H54 (cell line): ENCODE data around the gene SLC22A9.
"Not testable (repeated sequence)": the region's sequence is repeated elsewhere in the genome, so short reads cannot be mapped to it uniquely, and the experiment has no call there.

Experiments used
- DNase-seq: peaks from one replicate; pipeline ENCODE4 v3.0.0; 2011; ENCODE audit warnings: low spot score, mixed read lengths; ENCODE audit not compliant: insufficient read length
- FAIRE-seq: peaks from 3 replicates; lab custom pipeline; 2011; peaks lifted over from hg19 to GRCh38; lab: Jason Lieb, UNC
- POLR2A ChIP-seq: IDR thresholded peaks from 2 replicates; pipeline ENCODE4 v1.6.1; 2011; ENCODE audit warnings: low read depth, mild to moderate bottlenecking, low read length

The SLC22A9 gene

DNA sequence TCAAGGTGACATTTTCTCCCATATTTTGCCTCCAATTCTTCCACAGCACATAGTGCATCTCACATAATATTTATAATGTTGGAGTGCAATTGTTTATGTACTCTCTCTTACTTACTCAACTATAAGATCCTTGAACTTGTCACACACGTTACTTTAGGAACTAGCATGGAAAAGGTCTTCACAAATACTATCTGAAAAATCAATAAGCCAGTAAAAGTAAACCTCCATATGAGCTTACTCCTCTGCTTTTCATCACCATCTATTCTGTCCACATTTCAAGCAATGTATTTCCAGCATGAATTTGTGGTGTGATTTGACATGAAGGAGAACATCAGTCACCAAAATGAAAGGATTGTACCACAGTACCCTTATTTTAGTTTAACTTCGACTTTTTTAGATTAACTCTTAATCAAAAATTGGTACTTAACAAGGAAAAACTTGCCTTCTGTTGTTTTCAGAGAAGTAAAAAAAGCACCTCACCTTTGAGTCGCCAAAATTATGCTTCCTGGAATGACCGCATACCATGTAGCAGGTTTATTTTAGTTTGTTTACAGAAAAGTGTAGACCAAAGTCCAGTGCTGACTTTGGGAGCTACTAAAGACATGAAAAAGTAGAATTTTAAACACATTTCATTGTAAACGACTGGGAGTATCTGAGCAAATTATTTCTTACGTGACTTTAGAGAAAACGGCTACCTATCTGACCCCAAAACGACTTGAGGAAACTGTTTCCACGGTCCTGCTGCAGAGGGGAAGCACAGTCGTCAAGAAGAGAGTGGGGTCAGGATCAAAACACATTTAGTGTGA, at the start of gene SLC22A9:
SLC22A9 (plus strand) TSS at position 621 of the 806 bp plus-strand sequence. CDS start 272 bp downstream, outside the sequence.
- TF ChIP-seq POLR2A, result no peak
- DNase-seq (no peak), FAIRE-seq (no peak)

DNA sequence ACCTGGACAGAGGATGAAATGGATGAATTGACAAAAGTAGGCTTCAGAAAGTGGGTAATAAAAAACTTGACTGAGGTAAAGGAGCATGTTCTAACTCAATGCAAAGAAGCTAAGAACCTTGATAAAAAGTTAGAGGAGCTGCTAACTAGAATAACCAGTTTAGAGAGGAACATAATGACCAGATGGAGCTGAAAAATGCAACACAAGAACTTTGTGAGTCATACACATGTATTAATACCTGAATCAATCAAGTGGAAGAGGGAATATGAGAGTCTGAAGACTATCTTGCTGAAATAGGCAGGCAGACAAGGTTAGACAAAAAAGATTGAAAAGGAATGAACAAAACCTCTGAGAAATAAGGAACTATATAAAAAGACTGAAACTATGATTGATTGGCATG, 47.9 kb upstream of the SLC22A9 start:
- DNase-seq (no peak), FAIRE-seq (no peak)
- TF ChIP-seq POLR2A, result no peak

DNA sequence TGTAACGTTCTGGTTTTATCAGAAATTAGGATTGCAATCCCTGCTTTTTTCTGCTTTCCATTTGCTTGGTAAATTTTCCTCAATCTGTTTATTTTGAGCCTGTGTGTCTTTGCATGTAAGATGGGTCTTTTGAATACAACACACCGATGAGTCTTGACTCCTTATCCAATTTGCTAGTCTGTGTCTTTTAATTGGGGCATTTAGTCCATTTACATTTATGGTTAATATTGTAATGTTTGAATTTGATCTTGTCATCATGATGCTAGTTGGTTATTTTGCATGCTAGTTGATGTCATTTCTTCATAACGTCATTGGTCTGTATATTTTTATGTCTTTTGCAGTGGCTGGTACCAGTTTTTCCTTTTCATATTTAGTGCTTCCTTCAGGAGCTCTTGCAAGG, 34.5 kb upstream of the SLC22A9 start:
- not testable (repeated sequence) for DNase-seq, FAIRE-seq

DNA sequence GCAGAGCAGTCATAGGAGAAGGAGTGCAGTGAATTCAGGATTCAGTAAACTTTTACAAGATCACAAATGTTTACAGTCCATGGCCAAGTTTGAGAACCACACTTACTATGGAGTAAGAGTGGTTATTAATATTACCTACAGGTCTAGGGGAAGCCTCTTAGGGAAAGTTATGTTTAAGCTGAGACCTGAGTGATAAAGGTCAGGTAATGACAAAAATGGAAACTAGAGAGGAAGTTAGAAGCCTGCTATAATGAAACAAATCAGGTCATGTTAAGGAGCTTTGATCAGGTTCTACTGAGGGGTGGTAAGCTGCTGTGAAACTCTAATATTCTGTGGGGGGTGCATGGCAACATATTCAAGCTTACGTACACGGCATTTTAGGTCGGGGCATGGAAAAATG, 32.5 kb upstream of the SLC22A9 start:
- DNase-seq (no peak), FAIRE-seq (no peak)
- TF ChIP-seq POLR2A, result no peak

DNA sequence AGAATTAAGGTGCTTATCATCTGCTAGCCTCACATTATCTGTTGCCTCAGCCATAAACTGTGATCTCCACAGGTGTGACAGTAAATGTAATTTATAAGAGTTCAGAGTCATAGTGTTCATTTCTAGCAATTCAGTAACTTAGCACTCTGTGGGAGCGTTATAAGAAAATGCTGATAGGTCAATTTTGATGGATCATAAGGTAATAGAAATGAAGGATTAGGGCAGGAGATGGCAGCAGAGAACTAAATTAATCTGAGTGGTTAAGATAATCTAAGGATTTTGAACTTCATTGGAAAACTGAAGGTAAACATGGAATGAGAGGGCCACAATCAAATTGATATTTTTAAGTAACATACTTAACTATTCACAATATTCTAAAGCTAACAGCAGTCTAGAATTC, 26.5 kb upstream of the SLC22A9 start:
- TF ChIP-seq POLR2A, result no peak
- DNase-seq (no peak), FAIRE-seq (no peak)

DNA sequence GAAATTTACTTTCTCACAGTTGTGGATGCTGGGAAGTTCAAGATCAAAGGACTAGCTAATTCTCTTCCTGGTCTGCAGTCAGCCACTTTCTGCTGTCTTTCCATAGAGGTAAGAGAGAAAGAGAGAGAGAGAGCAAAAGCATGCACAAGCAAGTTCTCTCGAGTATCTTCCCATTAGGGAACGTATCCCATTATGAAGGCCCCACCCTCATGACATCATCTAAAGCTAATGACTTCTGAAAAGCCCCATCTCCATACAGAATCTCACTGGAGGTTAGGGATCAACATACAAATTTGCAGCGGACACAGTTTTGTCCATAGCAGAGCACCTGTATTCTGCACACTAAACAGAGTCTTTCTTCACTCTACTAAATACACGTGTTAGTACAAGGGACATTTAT, 17.4 kb upstream of the SLC22A9 start:
- no peak for TF ChIP-seq POLR2A
- FAIRE-seq, result no peak
- DNase-seq, result no peak

DNA sequence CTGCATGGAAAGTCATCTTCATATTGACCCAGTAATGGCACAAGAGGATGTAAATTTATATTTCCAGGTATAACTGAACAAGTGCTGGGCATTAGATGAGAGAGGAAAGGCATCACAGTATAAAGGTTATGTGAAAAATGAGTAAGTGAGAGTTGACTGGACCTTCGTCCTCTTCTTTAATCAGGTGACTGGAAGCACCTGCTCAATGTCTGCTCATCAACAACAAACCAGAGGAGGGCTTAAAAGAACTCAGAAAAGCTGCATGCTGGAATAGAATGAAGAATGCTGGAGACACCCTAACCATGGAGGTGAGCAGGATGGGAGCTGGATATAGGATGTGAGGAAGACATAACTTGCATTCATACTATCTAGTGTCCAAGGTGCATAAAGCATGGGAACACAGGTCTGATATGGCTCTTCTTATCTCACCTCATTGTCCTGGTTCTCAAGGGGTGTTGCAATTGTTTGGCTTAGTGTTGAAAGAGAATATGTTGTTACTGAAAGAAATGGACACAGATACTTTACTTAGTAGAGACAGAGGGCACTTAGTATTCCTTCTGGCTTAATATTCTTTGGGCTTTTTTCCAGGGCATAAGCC, 7.3 kb upstream of the SLC22A9 start:
- no peak for TF ChIP-seq POLR2A
- FAIRE-seq (no peak), DNase-seq (no peak)

DNA sequence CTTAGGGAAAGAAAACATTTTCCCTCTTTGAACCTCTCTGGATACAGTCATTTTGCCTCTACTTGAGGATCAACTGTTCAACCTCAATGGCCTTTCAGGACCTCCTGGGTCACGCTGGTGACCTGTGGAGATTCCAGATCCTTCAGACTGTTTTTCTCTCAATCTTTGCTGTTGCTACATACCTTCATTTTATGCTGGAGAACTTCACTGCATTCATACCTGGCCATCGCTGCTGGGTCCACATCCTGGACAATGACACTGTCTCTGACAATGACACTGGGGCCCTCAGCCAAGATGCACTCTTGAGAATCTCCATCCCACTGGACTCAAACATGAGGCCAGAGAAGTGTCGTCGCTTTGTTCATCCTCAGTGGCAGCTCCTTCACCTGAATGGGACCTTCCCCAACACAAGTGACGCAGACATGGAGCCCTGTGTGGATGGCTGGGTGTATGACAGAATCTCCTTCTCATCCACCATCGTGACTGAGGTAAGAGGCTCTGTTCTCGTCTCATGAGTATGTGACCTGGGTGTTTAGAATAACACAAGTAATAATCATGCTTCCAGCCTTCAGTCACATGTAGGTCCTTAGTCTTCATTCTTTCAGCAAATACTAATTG, 495 bp downstream of the SLC22A9 start:
- no peak for FAIRE-seq
- TF ChIP-seq POLR2A, result no peak
- no peak for DNase-seq

DNA sequence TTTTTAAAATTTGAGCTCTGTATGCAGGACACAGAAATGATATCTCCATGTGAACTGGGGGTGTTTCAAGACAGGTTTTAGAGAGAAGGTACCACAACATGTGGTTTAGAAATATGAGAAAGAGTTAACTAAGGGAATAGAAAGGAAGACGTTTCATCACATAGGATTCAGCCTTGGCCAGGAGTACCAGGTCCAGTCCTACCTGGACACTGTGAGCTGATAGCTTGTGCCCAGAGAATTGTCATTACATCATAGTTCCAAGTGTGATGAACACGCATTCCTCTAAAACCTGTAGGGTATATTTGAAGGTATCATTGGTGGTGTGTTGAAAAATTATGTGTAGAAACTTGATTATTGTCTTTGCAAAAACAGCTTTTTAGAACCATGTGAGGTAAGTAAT, 1.8 kb downstream of the SLC22A9 start:
- TF ChIP-seq POLR2A, result no peak
- FAIRE-seq, result no peak
- DNase-seq, result no peak

DNA sequence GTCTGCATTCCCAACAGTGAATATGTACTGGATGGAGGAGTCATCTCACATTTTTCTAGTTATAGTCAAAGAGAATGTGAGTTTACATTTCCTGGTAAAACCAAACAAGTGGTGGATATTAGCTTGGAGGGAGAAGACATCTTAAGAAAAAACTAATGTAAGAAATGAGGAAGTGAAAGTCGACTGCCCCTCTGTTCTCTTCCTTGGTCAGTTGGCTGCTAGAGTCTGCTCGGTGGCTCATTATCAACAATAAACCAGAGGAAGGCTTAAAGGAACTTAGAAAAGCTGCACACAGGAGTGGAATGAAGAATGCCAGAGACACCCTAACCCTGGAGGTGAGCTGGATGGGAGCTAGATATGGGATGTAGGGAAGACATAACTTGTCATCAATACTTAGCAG, 5.8 kb downstream of the SLC22A9 start:
- no peak for DNase-seq
- FAIRE-seq, result no peak
- no peak for TF ChIP-seq POLR2A

DNA sequence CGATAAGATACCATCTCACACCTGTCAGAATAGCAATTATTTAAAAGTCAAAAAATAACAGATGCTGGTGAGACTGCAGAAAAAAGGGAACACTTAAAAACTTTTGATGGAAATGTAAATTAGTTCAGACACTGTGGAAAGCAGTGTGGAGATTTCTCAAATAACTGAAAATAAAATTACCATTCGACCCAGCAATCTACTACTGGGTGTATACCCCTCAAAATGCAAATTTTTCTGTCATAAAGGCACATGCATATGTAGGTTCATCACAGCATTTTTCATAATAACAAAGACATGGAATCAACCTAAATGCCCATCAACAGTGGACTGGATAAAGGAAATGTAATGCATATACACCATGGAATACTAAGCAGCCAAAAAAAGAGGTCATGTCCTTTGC, 10.5 kb downstream of the SLC22A9 start:
- DNase-seq (no peak), FAIRE-seq (no peak)
- TF ChIP-seq POLR2A, result no peak

DNA sequence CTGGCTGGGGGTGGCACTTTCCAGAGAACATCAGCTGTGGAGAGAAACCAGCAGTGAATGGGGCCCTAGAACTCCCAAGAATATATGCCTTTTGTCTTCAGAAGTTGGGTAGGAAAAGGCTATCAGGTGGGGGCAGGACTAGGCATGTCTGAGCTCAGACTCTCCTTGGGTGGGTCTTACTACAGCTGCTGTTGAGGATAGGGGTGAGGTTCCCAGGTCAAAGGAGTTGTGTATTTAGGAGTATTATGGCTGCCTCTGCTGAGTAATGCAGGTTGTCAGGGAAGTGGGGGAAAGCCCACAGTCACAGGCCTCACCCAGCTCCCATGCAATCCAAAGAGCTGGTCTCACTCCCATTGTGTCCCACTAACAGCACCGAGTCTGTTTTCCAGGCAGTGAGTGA, 26.1 kb downstream of the SLC22A9 start:
- FAIRE-seq, result no peak
- TF ChIP-seq POLR2A, result no peak
- no peak for DNase-seq

DNA sequence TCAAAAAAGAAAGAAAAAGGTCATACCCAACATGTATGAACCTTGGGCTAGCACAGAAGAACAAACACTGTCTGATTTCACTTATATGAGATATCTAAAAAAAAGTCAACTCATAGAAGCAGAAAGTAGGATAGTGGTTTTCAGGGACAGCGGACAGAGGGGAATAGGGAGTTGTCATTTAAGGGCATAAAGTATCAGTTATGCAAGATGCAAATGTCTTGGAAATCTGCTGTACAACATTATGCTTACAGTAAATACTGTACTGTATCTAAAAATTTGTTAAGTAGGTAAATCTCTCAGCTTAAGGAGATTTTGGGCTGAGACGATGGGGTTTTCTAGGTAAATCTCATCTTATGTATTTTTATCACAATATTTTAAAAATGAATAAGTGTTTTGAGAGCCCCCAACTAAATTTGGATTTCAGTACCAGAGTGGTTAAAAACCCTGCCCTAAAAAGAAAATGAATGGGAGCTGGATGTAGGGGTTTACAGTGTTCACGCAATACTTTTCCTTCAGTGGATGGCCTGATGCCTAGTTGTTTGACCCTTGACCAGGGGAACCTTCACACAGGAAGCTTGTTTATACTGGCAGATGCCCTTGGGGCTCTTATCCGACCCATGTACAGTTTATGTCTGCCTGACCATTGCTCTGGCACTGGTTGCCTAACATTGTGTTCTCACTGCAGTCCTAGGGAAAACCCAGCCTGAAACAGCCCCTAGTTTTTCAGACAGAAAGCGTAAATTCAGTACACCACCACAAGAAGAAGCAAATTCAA, 34.8 kb downstream of the SLC22A9 start:
- no peak for TF ChIP-seq POLR2A
- FAIRE-seq (no peak), DNase-seq (no peak)

DNA sequence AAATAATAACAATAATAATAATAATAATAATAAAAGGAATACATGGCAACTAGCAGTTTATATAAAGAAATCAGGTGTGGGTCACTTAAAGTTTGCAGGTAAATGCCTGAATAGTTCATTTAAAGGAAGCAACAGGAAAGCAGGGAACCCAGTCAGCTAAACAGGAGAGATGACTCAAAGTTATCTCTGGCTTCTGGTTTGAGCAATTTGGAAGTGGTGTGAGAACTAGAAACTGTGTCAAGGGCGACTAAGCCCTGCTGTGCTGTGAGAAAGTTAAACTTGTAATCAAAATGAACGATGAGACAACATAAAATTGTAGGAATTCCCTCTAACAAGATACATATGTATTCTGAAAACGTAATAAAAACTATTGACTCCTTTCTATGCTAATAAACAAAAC, 35.5 kb downstream of the SLC22A9 start:
- no peak for DNase-seq
- FAIRE-seq, result no peak
- TF ChIP-seq POLR2A, result no peak
